HG03095 (cell line): ENCODE measurements around the gene TMEM205.
"Not testable (repeated sequence)": the region's sequence is repeated elsewhere in the genome, so short reads cannot be mapped to it uniquely, and the experiment has no call there.

Source experiments
- ATAC-seq: cut with Tn5 transposase; IDR thresholded peaks from one replicate; pipeline ENCODE4 v1.9.1; 2021; ENCODE audit warnings: moderate library complexity; ENCODE audit not compliant: unreplicated experiment

Gene TMEM205

GRCh38 chr19:11340099-11340467 is 6.0 kb downstream of the TMEM205 start:
- ATAC-seq = not testable (repeated sequence)

GRCh38 chr19:11339254-11340098 is 6.6 kb downstream of the TMEM205 start, which contains the start of gene RAB3D:
Gene RAB3D, minus strand, starts transcription at chr19:11339657. Its CDS starts 2,258 bp downstream, at chr19:11337399.
- no peak for ATAC-seq

GRCh38 chr19:11338569-11339253 is 7.4 kb downstream of the TMEM205 start:
- ATAC-seq = no peak

- ATAC-seq = no peak
Observed at GRCh38 chr19:11338121-11338520, 7.9 kb downstream of the TMEM205 start.

- ATAC-seq = no peak
Observed at GRCh38 chr19:11337080-11337479, 9.0 kb downstream of the TMEM205 start.

- ATAC-seq = no peak
Observed at GRCh38 chr19:11335449-11336146, 10.5 kb downstream of the TMEM205 start.

- ATAC-seq = not testable (repeated sequence)
Observed at GRCh38 chr19:11333838-11334237, 12.2 kb downstream of the TMEM205 start.

GRCh38 chr19:11332822-11333221 is 13.2 kb downstream of the TMEM205 start:
- no peak for ATAC-seq

- no peak for ATAC-seq
Observed at GRCh38 chr19:11331502-11331901, 14.6 kb downstream of the TMEM205 start.

- no peak for ATAC-seq
Observed at GRCh38 chr19:11330127-11330526, 15.9 kb downstream of the TMEM205 start.

- ATAC-seq = no peak
Observed at GRCh38 chr19:11325544-11325943, 20.5 kb downstream of the TMEM205 start.

GRCh38 chr19:11324748-11325389 is 21.2 kb downstream of the TMEM205 start:
- no peak for ATAC-seq

- no peak for ATAC-seq
Observed at GRCh38 chr19:11324079-11324661, 21.9 kb downstream of the TMEM205 start.

- ATAC-seq = no peak
Observed at GRCh38 chr19:11323601-11324078, 22.4 kb downstream of the TMEM205 start.

GRCh38 chr19:11322269-11323024 is 23.6 kb downstream of the TMEM205 start:
- ATAC-seq = no peak

- no peak for ATAC-seq
Observed at GRCh38 chr19:11321191-11322126, 24.6 kb downstream of the TMEM205 start.

- ATAC-seq = not testable (repeated sequence)
Observed at GRCh38 chr19:11320278-11320995, 25.6 kb downstream of the TMEM205 start.

GRCh38 chr19:11306337-11306736 is 39.7 kb downstream of the TMEM205 start:
- ATAC-seq = no peak
